A549 treated with CORT108297 at 1 μM for 4 hours (cell line): ENCODE measurements around the gene ATXN7L2. TPM values are rescaled to one million over a fixed set of nuclear protein-coding genes. Genes with fewer than 3 reads are reported as not detected.

Source experiments
- total RNA-seq: library from RNA; stranded (reverse); fragments of 200-300 nt; extraction: Qiagen RNA extraction; gene quantifications from 5 replicates; pipeline ENCODE4 v1.2.3, GENCODE V29; 2022

Gene ATXN7L2
- total RNA-seq, result 1.8 to 3.4 TPM (median 2.3 TPM) in 5 replicates

GRCh38 chr1:109483672-109484518 lies at the start of gene ATXN7L2:
Gene ATXN7L2, plus strand, starts transcription at chr1:109483905. Its CDS starts 49 bp downstream, at chr1:109483954.

GRCh38 chr1:109466452-109467300 lies 17.0 kb upstream of the ATXN7L2 start, which contains the start of gene SYPL2:
Gene SYPL2, plus strand, starts transcription at chr1:109466546. Its CDS starts 298 bp downstream, at chr1:109466844.

GRCh38 chr1:109493805-109494539 lies 10.3 kb downstream of the ATXN7L2 start, which contains the start of gene CYB561D1:
Gene CYB561D1, plus strand, starts transcription at chr1:109494094. Its CDS starts 46 bp downstream, at chr1:109494140.

GRCh38 chr1:109509176-109510134 lies 25.8 kb downstream of the ATXN7L2 start, which contains the start of gene AMIGO1:
Gene AMIGO1, minus strand, starts transcription at chr1:109509727. Its CDS starts 815 bp downstream, at chr1:109508912.

GRCh38 chr1:109539676-109540075 lies 56.0 kb downstream of the ATXN7L2 start, which contains the start of gene GPR61:
Gene GPR61, plus strand, starts transcription at chr1:109539872. Its CDS starts 3,151 bp downstream, at chr1:109543023.

Other genes with a start within 250 kb of the ATXN7L2 start
- gene CELSR2, start 234.4 kb upstream of the ATXN7L2 start, total RNA-seq, result 3.8 to 5.8 TPM (median 5.6 TPM) in 5 replicates
- gene PSRC1, start 200.8 kb upstream of the ATXN7L2 start, total RNA-seq, result 18.1 to 27.7 TPM (median 25.9 TPM) in 5 replicates
- gene MYBPHL, start 176.9 kb upstream of the ATXN7L2 start, total RNA-seq, result 0.37 TPM in 1 of 5 replicates, not detected in the others
- gene SORT1, start 86.0 kb upstream of the ATXN7L2 start, total RNA-seq, result 3.1 to 4.5 TPM (median 3.3 TPM) in 5 replicates
- gene PSMA5, start 57.5 kb upstream of the ATXN7L2 start, total RNA-seq, result 101 to 118 TPM (median 107 TPM) in 5 replicates
- 0.09 to 0.23 TPM (median 0.14 TPM) in 5 replicates for gene SYPL2, start 17.4 kb upstream of the ATXN7L2 start, total RNA-seq
- gene CYB561D1, start 10.2 kb downstream of the ATXN7L2 start, total RNA-seq, result 3.8 to 5.8 TPM (median 4.6 TPM) in 5 replicates
- gene AMIGO1, start 25.8 kb downstream of the ATXN7L2 start, total RNA-seq, result 0.84 to 1.3 TPM (median 1.2 TPM) in 5 replicates
- gene GPR61, start 56.0 kb downstream of the ATXN7L2 start, total RNA-seq, result not detected in 5 replicates
- 4.5 to 5.8 TPM (median 5.0 TPM) in 5 replicates for gene GNAI3, start 64.7 kb downstream of the ATXN7L2 start, total RNA-seq
- 0.09 TPM in 1 of 5 replicates, not detected in the others for gene GNAT2, start 135.7 kb downstream of the ATXN7L2 start, total RNA-seq
- 23.5 to 31.8 TPM (median 26.6 TPM) in 5 replicates for gene AMPD2, start 135.9 kb downstream of the ATXN7L2 start, total RNA-seq
- gene GSTM4, start 172.2 kb downstream of the ATXN7L2 start, total RNA-seq, result 8.7 to 10.2 TPM (median 9.7 TPM) in 5 replicates
- 3.6 to 4.3 TPM (median 3.7 TPM) in 5 replicates for gene GSTM2, start 184.2 kb downstream of the ATXN7L2 start, total RNA-seq
- gene GSTM1, start 203.9 kb downstream of the ATXN7L2 start, total RNA-seq, result not detected in 5 replicates
- not detected in 5 replicates for gene GSTM5, start 228.3 kb downstream of the ATXN7L2 start, total RNA-seq